Dermis blood vessel endothelial cell (primary cell): ENCODE data around the gene GXYLT2. TPM values are rescaled to one million over a fixed set of nuclear protein-coding genes. Genes with fewer than 3 reads are reported as not detected.

Experiments used
- DNase-seq: peaks from one replicate; pipeline ENCODE4 v3.0.0; 2010
- total RNA-seq: library from RNA; depleted of rRNA; stranded (reverse); fragments of >200 nt; gene quantifications from 2 replicates; pipeline ENCODE4 v1.2.3, GENCODE V29; 2014

GXYLT2 gene
- total RNA-seq, 1 donor from 2014 or later: under 0.01 TPM

DNA sequence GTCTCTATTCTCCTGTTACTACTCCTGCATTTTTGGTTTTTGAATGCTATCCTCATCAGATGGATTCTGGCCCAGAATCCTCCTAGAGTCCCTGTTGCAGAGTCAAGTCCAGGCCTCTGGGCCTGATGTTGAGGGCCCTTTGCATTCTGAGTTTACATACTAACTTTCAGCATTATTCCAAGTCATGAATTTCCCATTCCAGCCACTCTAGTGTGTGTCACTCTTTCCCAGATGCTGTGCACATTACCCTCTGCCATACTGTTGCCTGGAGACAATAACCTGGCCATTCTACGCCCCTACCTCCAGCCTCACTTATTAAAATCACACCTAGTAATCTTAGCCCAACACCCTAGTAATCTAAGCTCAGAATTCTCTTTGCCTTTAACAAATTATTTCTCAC is 53.4 kb downstream of the GXYLT2 start:
- DNase-seq: no peak

- DNase-seq: no peak
Observed at GRCh38 chr3:72942427-72942826, 54.6 kb downstream of the GXYLT2 start.

- no peak for DNase-seq
Observed at GRCh38 chr3:72944696-72945095, 56.9 kb downstream of the GXYLT2 start.

- DNase-seq: no peak
Observed at GRCh38 chr3:72947715-72948490, 60.1 kb downstream of the GXYLT2 start.

DNA sequence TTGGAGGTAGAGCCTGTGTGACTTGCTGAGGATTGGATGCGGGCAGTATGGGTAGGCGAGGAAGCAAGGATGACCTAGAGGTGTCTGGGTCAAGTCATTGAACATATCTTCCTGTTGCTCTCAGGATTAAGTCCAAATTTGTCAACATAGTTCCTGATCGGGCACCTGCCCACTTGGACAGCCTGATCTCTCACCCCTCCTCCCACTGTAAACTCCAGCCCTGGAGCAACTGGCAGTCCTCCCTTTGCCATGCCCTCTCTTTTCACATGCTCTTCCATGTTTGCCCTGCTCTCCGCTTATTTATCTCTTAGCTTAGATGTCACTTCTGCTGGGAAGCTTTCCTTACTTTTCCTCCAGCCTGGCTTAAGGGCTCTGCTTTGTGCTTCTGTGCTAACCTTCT is 61.2 kb downstream of the GXYLT2 start:
- DNase-seq: no peak

DNA sequence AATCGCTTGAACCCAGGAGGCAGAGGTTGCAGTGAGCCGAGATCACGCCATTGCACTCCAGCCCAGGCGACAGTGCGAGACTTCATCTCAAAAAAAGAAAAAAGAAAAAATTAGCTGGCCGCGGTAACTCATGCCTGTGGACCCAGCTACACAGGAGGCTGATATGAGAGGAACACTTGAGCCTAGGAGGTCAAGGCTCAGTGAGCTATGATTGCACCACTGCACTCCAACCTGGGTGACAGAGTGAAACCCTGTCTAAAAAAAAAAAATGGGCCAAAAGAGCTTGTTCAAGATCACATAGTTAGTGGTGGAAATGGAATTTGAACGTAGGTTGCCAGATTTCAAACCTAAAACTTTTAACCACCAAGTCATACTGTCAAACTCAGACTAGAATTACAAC is 62.5 kb downstream of the GXYLT2 start:
- no peak for DNase-seq

GRCh38 chr3:72950801-72951200 is 63.0 kb downstream of the GXYLT2 start:
- DNase-seq: no peak

- no peak for DNase-seq
Observed at GRCh38 chr3:72951259-72951722, 63.4 kb downstream of the GXYLT2 start.

GRCh38 chr3:72953325-72953956 is 65.6 kb downstream of the GXYLT2 start:
- DNase-seq: no peak

- DNase-seq: no peak
Observed at GRCh38 chr3:72957297-72957696, 69.5 kb downstream of the GXYLT2 start.

- no peak for DNase-seq
Observed at GRCh38 chr3:72959336-72959735, 71.5 kb downstream of the GXYLT2 start.

DNA sequence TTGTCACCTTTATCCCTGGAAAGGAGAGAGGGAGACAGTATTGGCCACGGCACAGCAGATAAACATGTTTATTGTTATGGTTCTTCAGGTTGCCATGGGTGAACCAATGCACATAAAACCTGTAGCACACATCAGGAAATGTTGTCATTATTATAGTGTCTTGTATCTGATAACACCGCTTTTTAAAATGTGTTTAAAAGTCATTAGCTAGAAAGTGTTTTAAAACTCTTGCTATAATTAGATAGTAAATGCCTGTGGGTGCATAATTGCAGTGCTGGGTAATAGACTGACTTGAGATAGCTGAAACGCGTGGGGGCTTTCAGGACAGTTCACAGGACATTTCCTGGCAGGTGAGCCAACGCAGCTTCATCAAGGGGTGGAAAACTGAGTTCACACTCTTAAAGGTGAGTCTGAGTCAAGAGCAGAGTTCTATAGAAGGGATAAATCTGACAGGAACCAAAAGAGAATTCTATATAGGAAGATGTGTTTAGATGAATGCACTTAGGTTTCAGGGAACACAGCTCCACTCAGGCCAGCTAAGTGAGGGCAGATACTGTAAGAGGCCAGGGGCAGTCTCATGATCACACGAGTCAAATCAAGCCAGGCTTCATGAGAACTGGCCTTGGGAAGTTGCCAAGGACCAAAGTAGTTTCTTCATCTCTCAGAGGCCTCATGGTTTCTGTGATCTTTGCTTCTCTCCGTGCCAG is 73.1 kb downstream of the GXYLT2 start:
- DNase-seq: no peak

GRCh38 chr3:72961752-72962151 is 73.9 kb downstream of the GXYLT2 start:
- no peak for DNase-seq

GRCh38 chr3:72962317-72962716 is 74.5 kb downstream of the GXYLT2 start:
- DNase-seq: no peak

- no peak for DNase-seq
Observed at GRCh38 chr3:72964633-72965032, 76.8 kb downstream of the GXYLT2 start.

DNA sequence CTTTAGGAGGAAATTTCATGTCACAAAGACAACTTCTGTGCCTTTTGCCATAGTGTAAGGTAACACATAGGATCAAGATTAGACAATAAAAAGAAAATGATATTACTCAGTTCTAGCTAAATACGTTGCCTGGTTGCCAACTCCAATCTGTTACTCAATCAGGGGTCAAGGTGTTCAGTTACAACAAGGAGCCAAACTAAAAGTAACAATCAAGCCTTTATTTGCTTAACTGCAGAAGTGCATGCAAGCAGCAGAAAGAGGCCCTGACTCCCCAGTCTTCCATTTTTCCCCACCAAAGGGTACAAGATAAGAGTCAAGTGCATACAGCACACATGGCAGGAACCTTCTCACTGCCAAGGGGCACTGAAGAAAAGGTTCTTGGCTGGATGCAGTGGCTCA is 80.4 kb downstream of the GXYLT2 start:
- no peak for DNase-seq

DNA sequence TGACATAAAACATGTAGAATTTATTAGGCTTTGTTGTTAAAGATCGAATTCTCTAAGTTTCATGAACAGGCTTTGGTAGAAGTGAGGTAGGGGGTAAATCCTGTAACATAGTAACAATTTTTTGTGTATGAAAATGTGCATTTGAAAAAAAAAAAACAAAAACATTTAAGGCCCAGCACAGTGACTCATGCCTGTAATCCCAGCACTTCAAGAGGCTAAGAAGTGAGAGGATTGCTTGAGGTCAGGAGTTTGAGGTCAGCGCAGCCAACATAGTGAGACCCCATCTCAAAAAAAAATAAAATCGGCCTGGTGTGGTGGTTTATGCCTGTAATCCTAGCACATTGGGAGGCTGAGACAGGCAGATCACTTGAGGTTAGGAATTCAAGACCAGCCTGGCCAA is 81.9 kb downstream of the GXYLT2 start:
- DNase-seq: no peak

- no peak for DNase-seq
Observed at GRCh38 chr3:72970942-72971341, 83.1 kb downstream of the GXYLT2 start.

DNA sequence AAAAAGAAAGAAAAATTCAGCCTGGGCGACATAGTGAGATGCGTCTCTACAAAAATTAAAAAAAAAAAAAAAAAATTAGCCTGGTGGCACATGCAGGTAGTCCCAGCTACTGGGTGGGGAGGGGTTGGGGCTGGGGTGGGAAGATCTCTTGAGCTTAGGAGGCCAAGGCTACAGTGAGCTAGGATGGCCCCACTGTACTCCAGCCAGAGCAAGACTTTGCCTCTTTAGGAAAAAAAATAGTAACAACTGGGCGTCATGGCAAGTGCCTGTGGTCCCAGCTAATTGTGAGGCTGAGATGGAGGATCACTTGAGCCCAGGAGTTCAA is 84.8 kb downstream of the GXYLT2 start:
- DNase-seq: no peak

GRCh38 chr3:72973031-72973723 is 85.3 kb downstream of the GXYLT2 start:
- no peak for DNase-seq

DNA sequence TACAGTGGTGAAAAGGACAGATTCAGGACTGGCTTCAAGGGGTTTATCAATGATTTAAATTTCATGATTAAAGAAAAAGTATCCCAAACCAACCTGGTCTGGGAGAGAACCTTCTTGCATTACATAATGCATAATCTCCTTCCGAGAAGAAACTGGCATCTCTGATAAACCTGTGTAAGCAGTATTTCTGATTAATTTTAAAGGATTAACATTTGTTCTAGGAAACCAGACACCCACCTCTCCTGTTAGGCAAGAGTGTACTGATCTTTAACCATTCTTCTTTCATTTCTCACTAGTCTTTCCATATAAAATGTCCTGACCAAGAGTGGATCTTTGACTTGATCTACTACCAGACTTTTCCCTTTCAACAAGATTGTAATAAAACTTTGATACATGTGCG is 85.9 kb downstream of the GXYLT2 start:
- no peak for DNase-seq

GRCh38 chr3:72974956-72975355 is 87.1 kb downstream of the GXYLT2 start:
- DNase-seq: no peak

DNA sequence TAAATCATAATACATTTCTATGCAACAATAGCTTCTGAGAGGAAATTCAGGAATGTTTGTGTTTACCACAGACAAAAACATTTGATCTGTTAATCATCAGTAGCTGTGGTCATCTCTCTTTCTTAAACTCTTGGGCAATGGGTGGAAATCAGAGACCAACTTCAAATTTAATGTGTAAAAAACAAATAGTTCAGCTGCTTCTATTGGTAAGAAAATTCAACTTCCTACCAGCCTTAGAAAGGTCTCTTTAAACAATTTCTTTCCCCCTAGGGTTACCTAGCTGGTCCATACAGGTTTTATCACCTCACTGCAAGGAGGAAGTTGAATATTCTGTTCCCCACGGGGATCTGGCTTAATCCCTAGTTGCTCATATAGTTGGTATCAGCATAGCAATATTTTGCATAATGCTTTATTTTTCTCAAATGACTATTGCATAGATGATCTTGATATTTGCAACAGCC is 88.5 kb downstream of the GXYLT2 start:
- no peak for DNase-seq
